Activated CD4-positive, alpha-beta T cell treated with anti-CD3 and anti-CD28 coated beads, Interleukin-2, amount 50 U/mL, for 24 hours (primary cell): ENCODE results near the gene PAXX.
"Not testable (repeated sequence)": the region's sequence is repeated elsewhere in the genome, so short reads cannot be mapped to it uniquely, and the experiment has no call there.

Experiments used
- DNase-seq, 2 donors: peaks; one replicate each; pipeline ENCODE4 v3.0.0-alpha.2; 2020; ENCODE audit warnings: low read depth in 1 of 2, low spot score in 1 of 2

The PAXX gene

GRCh38 chr9:137030538-137031527 is 38.6 kb downstream of the PAXX start:
- DNase-seq = no peak

GRCh38 chr9:137031904-137032640 is 39.9 kb downstream of the PAXX start, which contains the start of gene FUT7:
Gene FUT7, minus strand, starts transcription at chr9:137032088. Its CDS starts 97 bp downstream, at chr9:137031991.
- no peak for DNase-seq

GRCh38 chr9:137032858-137033257 is 40.6 kb downstream of the PAXX start:
- DNase-seq = no peak

- DNase-seq = not testable (repeated sequence)
These were observed 41.3 kb downstream of the PAXX start for GRCh38 chr9:137033481-137033880.

GRCh38 chr9:137034039-137034708 is 42.0 kb downstream of the PAXX start:
- no peak for DNase-seq

- peak; percentile 77 to 83 for DNase-seq
These were observed 42.7 kb downstream of the PAXX start for GRCh38 chr9:137034709-137035506.

- no peak for DNase-seq
These were observed 43.2 kb downstream of the PAXX start for GRCh38 chr9:137035507-137035834.

- no peak for DNase-seq
These were observed 43.7 kb downstream of the PAXX start for GRCh38 chr9:137035937-137036336.

GRCh38 chr9:137037035-137037434 is 44.8 kb downstream of the PAXX start:
- DNase-seq = no peak

GRCh38 chr9:137037483-137037882 is 45.3 kb downstream of the PAXX start:
- no peak for DNase-seq

GRCh38 chr9:137038916-137039315 is 46.7 kb downstream of the PAXX start:
- DNase-seq = no peak

- DNase-seq = no peak
These were observed 47.6 kb downstream of the PAXX start for GRCh38 chr9:137039611-137040366.

- no peak for DNase-seq
These were observed 48.3 kb downstream of the PAXX start for GRCh38 chr9:137040568-137040967.

- DNase-seq = no peak
These were observed 48.9 kb downstream of the PAXX start for GRCh38 chr9:137041124-137041523.

- DNase-seq = no peak
These were observed 50.8 kb downstream of the PAXX start for GRCh38 chr9:137042751-137043727.
